ENCODE data around the gene LRMDA.

Gene LRMDA

GRCh38 chr10:75919913-75920312, 488.5 kb downstream of the LRMDA start:
- TF ChIP-seq EZH2phosphoT487 (IDR thresholded peaks at IDR 0.05; ENCODE audit: low read depth), result no peak
- TF ChIP-seq, protein P1, sequence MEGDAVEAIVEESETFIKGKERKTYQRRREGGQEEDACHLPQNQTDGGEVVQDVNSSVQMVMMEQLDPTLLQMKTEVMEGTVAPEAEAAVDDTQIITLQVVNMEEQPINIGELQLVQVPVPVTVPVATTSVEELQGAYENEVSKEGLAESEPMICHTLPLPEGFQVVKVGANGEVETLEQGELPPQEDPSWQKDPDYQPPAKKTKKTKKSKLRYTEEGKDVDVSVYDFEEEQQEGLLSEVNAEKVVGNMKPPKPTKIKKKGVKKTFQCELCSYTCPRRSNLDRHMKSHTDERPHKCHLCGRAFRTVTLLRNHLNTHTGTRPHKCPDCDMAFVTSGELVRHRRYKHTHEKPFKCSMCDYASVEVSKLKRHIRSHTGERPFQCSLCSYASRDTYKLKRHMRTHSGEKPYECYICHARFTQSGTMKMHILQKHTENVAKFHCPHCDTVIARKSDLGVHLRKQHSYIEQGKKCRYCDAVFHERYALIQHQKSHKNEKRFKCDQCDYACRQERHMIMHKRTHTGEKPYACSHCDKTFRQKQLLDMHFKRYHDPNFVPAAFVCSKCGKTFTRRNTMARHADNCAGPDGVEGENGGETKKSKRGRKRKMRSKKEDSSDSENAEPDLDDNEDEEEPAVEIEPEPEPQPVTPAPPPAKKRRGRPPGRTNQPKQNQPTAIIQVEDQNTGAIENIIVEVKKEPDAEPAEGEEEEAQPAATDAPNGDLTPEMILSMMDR (IDR thresholded peaks at IDR 0.05; ENCODE audit: low read depth, low read length), result no peak
- no peaks in the 10 kb centered on the region for H4K20me1 ChIP-seq (ENCODE audit: insufficient read depth, low read length)
- H3K36me3 ChIP-seq (replicated peaks; ENCODE audit: low read depth, low read length), result no peaks in the 10 kb centered on the region
- H3K27ac ChIP-seq (ENCODE audit: low read length), result no peak overlapping the region
- no peak overlapping the region for H2AFZ ChIP-seq (ENCODE audit: low read depth, low read length)
- no peak overlapping the region for H3K4me3 ChIP-seq (ENCODE audit: low read length)
- H3K79me2 ChIP-seq (ENCODE audit: low read length), result no peaks in the 10 kb centered on the region
- H3K4me1 ChIP-seq (ENCODE audit: low read length), result no peaks in the 10 kb centered on the region
- no peak overlapping the region for H3K4me2 ChIP-seq (ENCODE audit: low read length)
- H3K27me3 ChIP-seq (ENCODE audit: low read depth, low read length), result no peaks in the 10 kb centered on the region
- H3K9me3 ChIP-seq (ENCODE audit: insufficient read depth, low read length), result no peaks in the 10 kb centered on the region
- no peak overlapping the region for H3K9ac ChIP-seq (ENCODE audit: low read length)

DNA sequence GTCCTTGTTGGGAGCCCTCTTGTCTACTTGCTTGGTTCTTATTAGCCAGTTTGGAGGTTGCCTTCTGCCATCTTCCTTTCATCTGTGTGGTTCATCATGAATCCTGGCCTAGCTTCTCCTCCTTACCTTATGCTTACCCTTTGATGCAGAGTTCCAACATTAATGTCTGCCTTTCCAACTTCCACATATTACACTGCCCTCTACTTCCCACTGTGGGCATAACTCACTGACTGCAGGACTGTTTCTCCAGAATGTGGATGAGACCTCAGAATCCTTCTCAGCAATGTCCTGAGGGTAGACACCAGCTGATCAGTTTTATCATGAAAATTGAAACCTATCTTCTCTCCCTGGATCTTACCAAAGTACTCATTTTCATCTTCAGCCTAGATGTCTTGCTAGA, 491.0 kb downstream of the LRMDA start:
- H4K20me1 ChIP-seq (ENCODE audit: insufficient read depth, low read length), result no peaks in the 10 kb centered on the region
- H3K4me3 ChIP-seq (ENCODE audit: low read length), result no peak overlapping the region
- H3K4me2 ChIP-seq (ENCODE audit: low read length), result no peak overlapping the region
- no peaks in the 10 kb centered on the region for H3K27me3 ChIP-seq (ENCODE audit: low read depth, low read length)
- H3K9me3 ChIP-seq (ENCODE audit: insufficient read depth, low read length), result no peaks in the 10 kb centered on the region
- no peaks in the 10 kb centered on the region for H3K36me3 ChIP-seq (replicated peaks; ENCODE audit: low read depth, low read length)
- no peak overlapping the region for H3K27ac ChIP-seq (ENCODE audit: low read length)
- no peaks in the 10 kb centered on the region for H3K4me1 ChIP-seq (ENCODE audit: low read length)
- TF ChIP-seq, protein P1 (IDR thresholded peaks at IDR 0.05; ENCODE audit: low read depth, low read length), result no peak
- no peak for TF ChIP-seq EZH2phosphoT487 (IDR thresholded peaks at IDR 0.05; ENCODE audit: low read depth)
- H3K9ac ChIP-seq (ENCODE audit: low read length), result no peak overlapping the region
- H2AFZ ChIP-seq (ENCODE audit: low read depth, low read length), result no peak overlapping the region
- H3K79me2 ChIP-seq (ENCODE audit: low read length), result no peaks in the 10 kb centered on the region

GRCh38 chr10:75924309-75924902, 493.0 kb downstream of the LRMDA start:
- no peak for TF ChIP-seq EZH2phosphoT487 (IDR thresholded peaks at IDR 0.05; ENCODE audit: low read depth)
- TF ChIP-seq, protein P1 (IDR thresholded peaks at IDR 0.05; ENCODE audit: low read depth, low read length), result no peak
- no peak overlapping the region for H2AFZ ChIP-seq (ENCODE audit: low read depth, low read length)

DNA sequence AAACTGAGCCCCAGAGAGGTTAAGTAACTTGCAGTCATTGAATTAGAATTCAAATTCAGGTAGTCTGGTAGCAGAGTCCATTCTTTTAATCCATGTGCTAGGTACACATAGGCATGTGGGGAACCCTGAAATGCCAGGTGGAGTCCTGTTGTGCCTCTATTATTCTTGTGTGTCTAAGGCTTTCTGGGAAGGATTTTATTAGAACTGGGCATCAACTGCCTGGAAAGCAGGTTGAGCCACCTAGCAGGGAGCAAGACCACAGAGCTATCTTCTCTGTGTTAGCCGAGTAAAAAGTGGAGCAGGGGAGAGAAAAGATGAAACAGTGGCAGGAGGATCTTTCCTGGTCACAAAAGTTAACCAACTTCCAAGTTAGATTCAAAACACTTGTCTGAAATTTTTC, 494.6 kb downstream of the LRMDA start:
- Histone ChIP-seq H3K4me2 (ENCODE audit: low read length) (no peak overlapping the region), H3K27ac (ENCODE audit: low read length) (no peak overlapping the region), H3K4me1 (ENCODE audit: low read length) (no peaks in the 10 kb centered on the region), H3K79me2 (ENCODE audit: low read length) (no peaks in the 10 kb centered on the region), H3K9me3 (ENCODE audit: insufficient read depth, low read length) (no peaks in the 10 kb centered on the region), H4K20me1 (ENCODE audit: insufficient read depth, low read length) (no peaks in the 10 kb centered on the region), H3K36me3 (replicated peaks; ENCODE audit: low read depth, low read length) (no peaks in the 10 kb centered on the region), H3K9ac (ENCODE audit: low read length) (no peak overlapping the region), H3K4me3 (ENCODE audit: low read length) (no peak overlapping the region), H2AFZ (ENCODE audit: low read depth, low read length) (no peak overlapping the region), H3K27me3 (ENCODE audit: low read depth, low read length) (no peaks in the 10 kb centered on the region)
- no peak for TF ChIP-seq EZH2phosphoT487 (IDR thresholded peaks at IDR 0.05; ENCODE audit: low read depth)
- TF ChIP-seq, protein P1 (IDR thresholded peaks at IDR 0.05; ENCODE audit: low read depth, low read length), result no peak

More at GRCh38 chr10:75924309-75924902, 493.0 kb downstream of the LRMDA start:
- Histone ChIP-seq H3K9ac (ENCODE audit: low read length) (no peak overlapping the region), H4K20me1 (ENCODE audit: insufficient read depth, low read length) (no peaks in the 10 kb centered on the region), H3K27me3 (ENCODE audit: low read depth, low read length) (no peaks in the 10 kb centered on the region), H3K4me1 (ENCODE audit: low read length) (no peaks in the 10 kb centered on the region), H3K79me2 (ENCODE audit: low read length) (no peaks in the 10 kb centered on the region), H3K4me3 (ENCODE audit: low read length) (no peak overlapping the region), H3K36me3 (replicated peaks; ENCODE audit: low read depth, low read length) (no peaks in the 10 kb centered on the region), H3K4me2 (ENCODE audit: low read length) (no peak overlapping the region), H3K27ac (ENCODE audit: low read length) (no peak overlapping the region), H3K9me3 (ENCODE audit: insufficient read depth, low read length) (no peaks in the 10 kb centered on the region)

Measured in OCI-LY3 (cell line).